Measurements from ENCODE around the gene SAE1. TPM values are rescaled to one million over a fixed set of nuclear protein-coding genes. Genes with fewer than 3 reads are reported as not detected.

The SAE1 gene
- total RNA-seq, 2 donors from 2014 or later, result 187 to 240 TPM

- no peak overlapping the region for H3K27ac ChIP-seq (ENCODE audit: low read depth, low read length)
- H3K4me3 ChIP-seq (ENCODE audit: low read length), result no peak overlapping the region
- Mint-ChIP-seq H3K27me3 (ENCODE audit: insufficient read depth) (no peaks in the 10 kb centered on the region), H3K4me1 (peaks cover 17% of the 10 kb centered on the region), H3K4me3 (no peak overlapping the region), H3K9me3 (no peaks in the 10 kb centered on the region), H3K36me3 (ENCODE audit: low read depth) (peaks cover 67% of the 10 kb centered on the region), H3K27ac (no peak overlapping the region)
- H3K9ac ChIP-seq (ENCODE audit: extremely low read depth, low read length, poor library complexity, severe bottlenecking), result no peak overlapping the region
- no peaks in the 10 kb centered on the region for H3K9me3 ChIP-seq (ENCODE audit: control insufficient read depth, low read length)
- H3K36me3 ChIP-seq (ENCODE audit: control insufficient read depth, insufficient read depth, low read length), result peaks cover 64% of the 10 kb centered on the region
- no peaks in the 10 kb centered on the region for H3K4me1 ChIP-seq (ENCODE audit: control insufficient read depth, insufficient read depth, low read length)
- no peak for DNase-seq
- TF ChIP-seq CTCF (conservative IDR thresholded peaks at IDR 0.05), result no peak
- no peaks in the 10 kb centered on the region for H3K27me3 ChIP-seq (ENCODE audit: control insufficient read depth, insufficient read depth, low read length, poor library complexity, severe bottlenecking)
- 99 to 100% methylated on average over 3 of the region's 3 CpGs for WGBS, 2 experiments (ENCODE audit: insufficient coverage in 1 of 2, insufficient read length in 1 of 2)
Measured at GRCh38 chr19:47200530-47200929, 69.9 kb downstream of the SAE1 start.

DNA sequence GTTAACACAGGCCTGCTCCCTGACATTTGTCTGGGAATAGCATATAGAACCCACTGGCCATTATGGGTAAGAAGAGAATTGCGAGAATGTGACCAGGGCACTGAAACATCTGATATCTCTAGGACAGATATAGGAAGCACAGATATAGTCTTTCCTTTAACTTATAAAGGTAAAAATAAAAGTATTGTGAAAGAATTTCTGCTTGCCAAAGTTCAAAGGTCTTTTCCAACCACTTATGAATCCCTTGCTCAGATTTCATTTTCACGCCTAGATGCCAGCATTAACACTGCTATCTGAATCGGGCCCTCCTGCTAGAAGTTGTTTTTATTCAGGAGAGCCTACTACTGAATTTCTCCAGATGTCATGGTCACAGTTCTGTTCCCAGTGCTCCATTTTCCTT, 72.6 kb downstream of the SAE1 start:
- peaks cover 82% of the 10 kb centered on the region for H3K36me3 Mint-ChIP-seq (ENCODE audit: low read depth)
- WGBS, 2 experiments (ENCODE audit: insufficient coverage in 1 of 2, insufficient read length in 1 of 2), result 96 to 97% methylated on average over 3 of the region's 3 CpGs
- H3K27ac Mint-ChIP-seq, result peak overlapping the region; percentile 16

GRCh38 chr19:47209319-47210179, 78.9 kb downstream of the SAE1 start:
- Histone ChIP-seq H3K36me3 (ENCODE audit: control insufficient read depth, insufficient read depth, low read length) (peaks cover 83% of the 10 kb centered on the region), H3K9me3 (ENCODE audit: control insufficient read depth, low read length) (no peaks in the 10 kb centered on the region), H3K27ac (ENCODE audit: low read depth, low read length) (peak overlapping the region; percentile 16), H3K4me3 (ENCODE audit: low read length) (no peak overlapping the region), H3K4me1 (ENCODE audit: control insufficient read depth, insufficient read depth, low read length) (peaks cover 5% of the 10 kb centered on the region), H3K27me3 (ENCODE audit: control insufficient read depth, insufficient read depth, low read length, poor library complexity, severe bottlenecking) (no peaks in the 10 kb centered on the region), H3K9ac (ENCODE audit: extremely low read depth, low read length, poor library complexity, severe bottlenecking) (no peak overlapping the region)
- no peak for DNase-seq
- no peak for TF ChIP-seq CTCF (conservative IDR thresholded peaks at IDR 0.05)
- no peaks in the 10 kb centered on the region for H3K9me3 Mint-ChIP-seq
- H3K4me3 Mint-ChIP-seq, result no peak overlapping the region
- H3K27me3 Mint-ChIP-seq (ENCODE audit: insufficient read depth), result no peaks in the 10 kb centered on the region
- peak overlapping the region; percentile 88 for H3K27ac Mint-ChIP-seq
- H3K4me1 Mint-ChIP-seq, result peaks cover 16% of the 10 kb centered on the region
- peaks cover 72% of the 10 kb centered on the region for H3K36me3 Mint-ChIP-seq (ENCODE audit: low read depth)
- 88 to 91% methylated on average over 8 to 13 of the region's 13 CpGs for WGBS, 2 experiments (ENCODE audit: insufficient coverage in 1 of 2, insufficient read length in 1 of 2)

More for the DNA sequence above, 72.6 kb downstream of the SAE1 start:
- no peaks in the 10 kb centered on the region for H3K27me3 Mint-ChIP-seq (ENCODE audit: insufficient read depth)
- Histone ChIP-seq H3K4me3 (ENCODE audit: low read length) (no peak overlapping the region), H3K27ac (ENCODE audit: low read depth, low read length) (no peak overlapping the region), H3K36me3 (ENCODE audit: control insufficient read depth, insufficient read depth, low read length) (peaks cover 82% of the 10 kb centered on the region), H3K27me3 (ENCODE audit: control insufficient read depth, insufficient read depth, low read length, poor library complexity, severe bottlenecking) (no peaks in the 10 kb centered on the region), H3K9ac (ENCODE audit: extremely low read depth, low read length, poor library complexity, severe bottlenecking) (no peak overlapping the region), H3K9me3 (ENCODE audit: control insufficient read depth, low read length) (no peaks in the 10 kb centered on the region), H3K4me1 (ENCODE audit: control insufficient read depth, insufficient read depth, low read length) (no peaks in the 10 kb centered on the region)
- DNase-seq, result no peak
- no peak for TF ChIP-seq CTCF (conservative IDR thresholded peaks at IDR 0.05)
- H3K4me1 Mint-ChIP-seq, result peaks cover 6% of the 10 kb centered on the region
- H3K9me3 Mint-ChIP-seq, result no peaks in the 10 kb centered on the region
- H3K4me3 Mint-ChIP-seq, result no peak overlapping the region

Measured in endodermal cell (in vitro differentiated cells).